HepG2 (cell line): Measurements from ENCODE around the gene ZFHX3.
A peak's percentile ranks its signal among the peaks of the same experiment; 100 is the strongest.

Source experiments
- FOSL2 ChIP-seq: sonication (generic); formaldehyde crosslinking; IDR thresholded peaks from 2 replicates; pipeline ENCODE4 v1.4.0; 2020; ENCODE audit warnings: missing genetic modification reagents
- MEF2D ChIP-seq: sonication (generic); formaldehyde crosslinking; IDR thresholded peaks from 2 replicates; pipeline ENCODE4 v1.5.1; 2020; ENCODE audit warnings: mild to moderate bottlenecking, missing genetic modification reagents
- MYC ChIP-seq: sonication (generic); formaldehyde crosslinking; IDR thresholded peaks from 2 replicates; pipeline ENCODE4 v1.9.0; 2021; ENCODE audit warnings: missing genetic modification reagents, borderline replicate concordance
- NFIC ChIP-seq: IDR thresholded peaks from 2 replicates; pipeline ENCODE4 v1.6.1; 2012; ENCODE audit warnings: mild to moderate bottlenecking, low read length, inconsistent platforms
- NR2C2 ChIP-seq: sonication (generic); formaldehyde crosslinking; IDR thresholded peaks from 2 replicates; pipeline ENCODE4 v1.4.0; 2020; ENCODE audit warnings: missing genetic modification reagents, mild to moderate bottlenecking, moderate library complexity, borderline replicate concordance
- POLR2A ChIP-seq, 2 experiments: IDR thresholded peaks; 2 replicates each; pipeline ENCODE4 v1.6.1; 2011; ENCODE audit warnings: low read depth in 2 of 2, low read length in 2 of 2, mild to moderate bottlenecking in 1 of 2, moderate library complexity in 1 of 2; ENCODE audit not compliant: insufficient read depth in 1 of 2
- POLR2AphosphoS5 ChIP-seq: IDR thresholded peaks from 2 replicates; pipeline ENCODE4 v1.6.1; 2012; ENCODE audit warnings: low read depth, low read length
- TEAD2 ChIP-seq: sonication (generic); formaldehyde crosslinking; IDR thresholded peaks from 2 replicates; pipeline ENCODE4 v1.9.0; 2021; ENCODE audit warnings: missing genetic modification reagents
- YY1 ChIP-seq: IDR thresholded peaks from 2 replicates; pipeline ENCODE4 v1.6.1; 2011; ENCODE audit warnings: low read length, low read depth, moderate library complexity, mild to moderate bottlenecking; ENCODE audit not compliant: insufficient read depth, insufficient replicate concordance
- ZNF501 ChIP-seq: sonication (generic); formaldehyde crosslinking; IDR thresholded peaks from 2 replicates; pipeline ENCODE4 v1.5.1; 2020; ENCODE audit warnings: mild to moderate bottlenecking, moderate library complexity, missing genetic modification reagents
- TF ChIP-seq, protein P1 (sequence below): sonication (generic); formaldehyde crosslinking; IDR thresholded peaks from 2 replicates; pipeline ENCODE4 v1.5.0; 2020; ENCODE audit warnings: mild to moderate bottlenecking, missing genetic modification reagents, moderate library complexity
- TF ChIP-seq, protein P2 (sequence below): sonication (generic); formaldehyde crosslinking; IDR thresholded peaks from 2 replicates; pipeline ENCODE4 v1.8.0; 2022; ENCODE audit warnings: missing genetic modification reagents, low read depth, mild to moderate bottlenecking, borderline replicate concordance

- TF ChIP-seq MEF2D (CRISPR knock-in tag): no peak
- TF ChIP-seq NFIC: no peak
- TF ChIP-seq, protein P1, sequence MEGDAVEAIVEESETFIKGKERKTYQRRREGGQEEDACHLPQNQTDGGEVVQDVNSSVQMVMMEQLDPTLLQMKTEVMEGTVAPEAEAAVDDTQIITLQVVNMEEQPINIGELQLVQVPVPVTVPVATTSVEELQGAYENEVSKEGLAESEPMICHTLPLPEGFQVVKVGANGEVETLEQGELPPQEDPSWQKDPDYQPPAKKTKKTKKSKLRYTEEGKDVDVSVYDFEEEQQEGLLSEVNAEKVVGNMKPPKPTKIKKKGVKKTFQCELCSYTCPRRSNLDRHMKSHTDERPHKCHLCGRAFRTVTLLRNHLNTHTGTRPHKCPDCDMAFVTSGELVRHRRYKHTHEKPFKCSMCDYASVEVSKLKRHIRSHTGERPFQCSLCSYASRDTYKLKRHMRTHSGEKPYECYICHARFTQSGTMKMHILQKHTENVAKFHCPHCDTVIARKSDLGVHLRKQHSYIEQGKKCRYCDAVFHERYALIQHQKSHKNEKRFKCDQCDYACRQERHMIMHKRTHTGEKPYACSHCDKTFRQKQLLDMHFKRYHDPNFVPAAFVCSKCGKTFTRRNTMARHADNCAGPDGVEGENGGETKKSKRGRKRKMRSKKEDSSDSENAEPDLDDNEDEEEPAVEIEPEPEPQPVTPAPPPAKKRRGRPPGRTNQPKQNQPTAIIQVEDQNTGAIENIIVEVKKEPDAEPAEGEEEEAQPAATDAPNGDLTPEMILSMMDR (CRISPR knock-in tag): no peak
- no peak for TF ChIP-seq POLR2AphosphoS5
- no peak for TF ChIP-seq NR2C2 (CRISPR knock-in tag)
- no peak for TF ChIP-seq TEAD2
- TF ChIP-seq YY1: no peak
- peak; percentile 61 for TF ChIP-seq FOSL2 (CRISPR knock-in tag)
- no peak for TF ChIP-seq ZNF501
- TF ChIP-seq, protein P2, sequence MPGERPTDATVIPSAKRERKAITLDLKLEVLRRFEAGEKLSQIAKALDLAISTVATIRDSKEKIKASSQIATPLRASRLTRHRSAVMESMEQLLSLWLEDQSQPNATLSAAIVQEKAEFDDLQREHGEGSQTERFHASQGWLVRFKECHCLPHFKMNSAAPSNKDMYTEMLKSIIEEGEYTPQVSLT (CRISPR knock-in tag): no peak
- TF ChIP-seq POLR2A (IDR thresholded peaks at IDR 0.05; ENCODE audit: insufficient read depth in 1 of 2, low read depth in 2 of 2, low read length in 2 of 2): no peak
- no peak for TF ChIP-seq MYC (CRISPR knock-in tag)
These were observed 58.1 kb downstream of the ZFHX3 start for GRCh38 chr16:72989579-72990551.
